Mesenteric fat pad (tissue), 1 donor: Measurements from ENCODE around the gene SHC4. TPM values are rescaled to one million over a fixed set of nuclear protein-coding genes. Genes with fewer than 3 reads are reported as not detected.

Experiments
- DNase-seq: peaks from one replicate; pipeline ENCODE4 v3.0.0-alpha.2; 2020; ENCODE audit warnings: low spot score
- long read RNA-seq: library from polyadenylated mRNA; unstranded; transcript quantifications from one replicate; pipeline ENCODE4 v2.0.0, GENCODE V29; 2020
- total RNA-seq: library from RNA; stranded (reverse); fragmentation: NEBNext Ultra II Directional; extraction: Animal tissue kit (Norgen Biotek cat#: 25700); gene quantifications from one replicate; pipeline ENCODE4 v1.2.1, GENCODE V29; 2021
- donor health status: DM: yes; HTN: yes; CAD: no.

The SHC4 gene, protein sequence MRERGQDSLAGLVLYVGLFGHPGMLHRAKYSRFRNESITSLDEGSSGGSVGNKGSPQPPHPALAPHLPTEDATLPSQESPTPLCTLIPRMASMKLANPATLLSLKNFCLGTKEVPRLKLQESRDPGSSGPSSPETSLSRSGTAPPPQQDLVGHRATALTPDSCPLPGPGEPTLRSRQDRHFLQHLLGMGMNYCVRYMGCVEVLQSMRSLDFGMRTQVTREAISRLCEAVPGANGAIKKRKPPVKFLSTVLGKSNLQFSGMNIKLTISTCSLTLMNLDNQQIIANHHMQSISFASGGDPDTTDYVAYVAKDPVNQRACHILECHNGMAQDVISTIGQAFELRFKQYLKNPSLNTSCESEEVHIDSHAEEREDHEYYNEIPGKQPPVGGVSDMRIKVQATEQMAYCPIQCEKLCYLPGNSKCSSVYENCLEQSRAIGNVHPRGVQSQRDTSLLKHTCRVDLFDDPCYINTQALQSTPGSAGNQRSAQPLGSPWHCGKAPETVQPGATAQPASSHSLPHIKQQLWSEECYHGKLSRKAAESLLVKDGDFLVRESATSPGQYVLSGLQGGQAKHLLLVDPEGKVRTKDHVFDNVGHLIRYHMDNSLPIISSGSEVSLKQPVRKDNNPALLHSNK
- total RNA-seq = not detected
- long read RNA-seq, full-length matches to known transcripts = 1 of 2 reads
- long read RNA-seq, partial matches to known transcripts = 0 of 2 reads
- long read RNA-seq, other reads (novel, unspliced or antisense) = 1 of 2 reads

DNA sequence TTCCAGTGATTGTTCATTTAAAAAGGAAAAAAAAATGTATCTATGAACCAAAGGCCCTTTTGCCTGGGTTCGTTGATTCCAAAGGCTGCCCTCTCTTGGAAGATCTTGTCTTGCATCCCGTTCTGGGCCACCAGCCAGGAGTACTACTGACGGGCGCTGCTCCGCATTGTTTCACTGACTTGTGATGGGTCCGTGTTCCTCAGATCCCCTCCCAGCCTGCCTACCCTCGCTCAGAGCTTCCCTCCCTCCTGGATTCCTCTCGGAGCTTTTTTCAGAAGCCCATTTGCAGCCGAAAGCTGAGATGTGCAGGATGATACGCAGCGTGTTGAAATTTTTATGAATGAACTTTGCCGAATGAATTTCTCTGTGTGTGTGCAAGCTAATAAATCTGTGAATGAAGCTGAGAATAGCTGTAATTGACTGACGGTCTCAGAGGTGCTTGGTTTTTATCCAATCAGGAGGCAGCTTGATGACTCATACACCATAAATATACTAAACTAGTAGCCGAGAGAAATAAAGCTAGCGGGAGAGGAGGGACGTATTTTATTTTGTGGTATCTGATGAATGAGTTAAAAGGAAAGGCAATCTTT, at the start of gene SHC4:
TSS of gene SHC4 (minus strand) at position 396 of the 590 bp plus-strand sequence. CDS start 904 bp downstream, outside the sequence.
- no peak for DNase-seq

DNA sequence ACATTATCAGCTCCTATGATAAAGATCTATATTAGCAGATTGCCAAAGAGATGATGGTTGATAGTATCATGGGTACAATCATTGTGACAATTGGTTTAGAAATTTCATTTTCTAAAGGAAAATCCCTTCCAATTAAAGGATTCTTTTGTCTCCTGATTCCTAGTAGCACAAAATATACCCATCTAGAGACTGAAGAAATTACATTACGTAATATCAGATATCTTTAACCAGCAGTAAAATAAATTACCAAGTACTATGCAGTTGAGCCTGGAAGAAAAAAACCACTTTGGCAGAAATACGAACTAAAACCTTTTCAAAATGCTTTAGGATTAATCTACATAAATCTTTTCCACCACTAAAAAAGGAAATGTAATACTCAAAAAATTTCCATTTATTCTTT, 35.6 kb upstream of the SHC4 start:
- no peak for DNase-seq

DNA sequence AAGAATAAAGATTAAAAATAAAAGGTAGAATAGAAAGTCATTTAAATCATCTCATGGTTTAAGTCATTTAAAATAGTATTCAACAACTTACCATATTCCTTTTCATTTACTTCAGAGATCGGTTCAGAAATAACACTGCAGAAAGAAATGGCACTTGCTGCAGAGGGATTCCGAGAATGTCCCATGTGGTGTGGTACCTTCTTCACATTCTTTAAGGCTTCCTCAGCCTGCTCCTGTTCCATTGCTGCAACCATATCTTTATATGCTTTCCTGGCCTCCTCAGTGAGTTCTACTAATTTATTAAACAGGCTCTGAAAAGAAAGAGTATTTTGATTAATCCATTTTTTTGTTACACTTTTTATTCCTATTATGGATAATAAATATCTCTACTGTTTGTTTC, 32.6 kb upstream of the SHC4 start:
- no peak for DNase-seq

DNA sequence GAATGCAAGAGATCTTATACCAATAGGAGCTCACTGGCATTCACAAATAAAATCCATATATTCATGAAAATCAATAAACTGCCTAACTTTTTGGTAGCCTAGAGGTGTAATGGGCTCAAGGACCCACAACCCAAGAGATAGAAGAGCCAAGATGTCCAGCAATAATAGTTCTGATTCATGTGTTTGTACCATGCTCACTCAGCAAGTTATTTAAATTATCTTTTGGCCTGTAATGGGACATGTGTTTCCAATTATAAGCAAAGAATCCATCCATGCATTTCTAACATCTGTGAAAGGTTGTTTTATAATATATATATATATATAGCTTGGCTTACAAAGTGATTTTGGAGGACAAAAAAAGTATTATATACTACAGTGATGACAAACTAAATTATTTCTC, 29.7 kb upstream of the SHC4 start:
- DNase-seq = no peak

DNA sequence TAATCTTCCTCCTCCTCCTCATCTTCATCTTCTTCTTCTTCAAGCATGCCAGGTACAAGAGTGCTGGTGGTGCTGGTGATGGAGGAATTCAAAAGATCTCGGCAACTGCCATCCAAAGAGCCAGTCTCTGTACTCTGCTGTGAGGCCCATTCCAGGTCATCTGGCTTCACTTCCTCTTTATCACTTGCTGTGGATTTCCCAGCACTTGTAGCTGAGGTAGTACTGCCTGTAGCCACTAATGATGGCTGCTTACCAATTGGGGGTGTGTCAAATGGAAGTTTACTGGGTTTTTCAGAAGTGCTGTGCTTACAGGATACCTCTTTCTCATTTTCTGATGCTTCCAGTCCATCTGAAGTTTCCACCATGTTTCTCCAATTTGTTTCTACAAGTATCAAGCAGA, 28.8 kb upstream of the SHC4 start:
- no peak for DNase-seq

DNA sequence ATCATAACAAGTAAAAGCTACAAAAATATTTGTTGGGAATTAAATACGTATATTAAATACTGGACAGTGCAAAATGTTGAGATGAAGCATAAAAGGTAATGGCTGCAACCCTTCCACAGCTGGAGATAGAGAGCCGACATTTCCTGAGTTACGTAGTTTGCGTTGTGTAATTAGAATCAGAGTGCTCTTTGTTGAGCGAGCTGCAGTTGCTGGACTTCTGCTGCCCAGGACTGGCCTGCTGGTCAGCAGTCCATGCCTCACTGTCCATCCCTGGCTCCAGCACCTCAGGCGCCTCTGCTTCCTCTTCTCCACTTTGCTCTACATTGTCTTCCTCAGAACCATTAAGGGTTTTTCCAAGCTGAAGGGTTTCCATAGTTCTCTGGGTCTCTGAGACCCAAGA, 28.4 kb upstream of the SHC4 start:
- no peak for DNase-seq

DNA sequence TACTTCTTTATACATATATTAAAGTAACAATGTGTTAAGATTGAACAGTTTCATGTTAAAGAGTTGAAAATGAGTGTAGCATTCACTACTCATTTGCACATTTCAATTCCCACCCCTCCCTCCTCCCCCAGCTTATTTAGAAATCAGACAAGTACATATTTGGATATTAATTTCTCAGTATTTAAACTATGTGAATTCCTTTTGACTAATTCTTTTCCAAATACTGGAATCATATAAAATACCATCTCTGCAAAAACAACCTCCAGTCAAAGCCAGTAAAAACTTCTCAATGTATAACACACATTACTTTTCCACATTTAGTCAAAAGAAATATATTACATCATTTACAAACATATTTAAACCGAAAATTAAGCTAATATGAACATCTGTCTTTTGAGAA, 25.5 kb upstream of the SHC4 start:
- DNase-seq = no peak

DNA sequence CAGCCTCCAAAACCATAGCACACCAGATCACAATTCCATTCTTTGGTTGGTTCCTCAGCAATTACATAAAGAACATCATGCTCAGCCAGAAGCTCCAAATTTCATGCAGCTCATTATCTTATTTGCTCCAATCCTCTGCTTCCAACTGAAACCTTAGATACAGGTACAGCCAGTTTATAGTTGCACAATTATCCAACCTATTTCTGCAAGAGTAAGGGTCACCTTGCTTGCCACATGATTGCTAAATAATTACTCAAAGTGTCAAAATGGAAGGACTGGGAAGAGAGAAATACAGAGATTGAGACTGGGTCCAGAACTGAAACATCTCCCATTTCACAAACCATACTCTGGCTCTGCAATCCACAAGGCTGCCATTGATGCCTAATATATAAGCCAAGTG, 23.4 kb upstream of the SHC4 start:
- no peak for DNase-seq

DNA sequence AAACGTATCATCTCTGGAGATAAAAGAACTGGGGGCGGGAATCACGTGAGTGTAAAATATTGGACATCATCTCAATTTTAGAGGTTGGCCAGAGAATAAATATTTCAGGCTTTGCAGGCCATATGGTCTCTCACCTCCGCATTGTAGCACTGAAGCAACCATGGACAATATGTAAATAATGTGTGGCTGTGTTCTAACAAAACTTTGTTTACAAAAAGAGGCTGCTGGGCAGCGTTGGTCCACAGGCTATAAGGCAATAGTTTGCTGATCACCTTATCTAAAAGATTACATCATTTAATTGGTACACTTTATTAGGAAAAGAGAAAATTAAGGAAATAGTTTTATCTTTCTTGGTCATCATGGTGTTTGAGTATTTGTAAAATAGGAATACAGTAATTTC, 22.5 kb upstream of the SHC4 start:
- no peak for DNase-seq

DNA sequence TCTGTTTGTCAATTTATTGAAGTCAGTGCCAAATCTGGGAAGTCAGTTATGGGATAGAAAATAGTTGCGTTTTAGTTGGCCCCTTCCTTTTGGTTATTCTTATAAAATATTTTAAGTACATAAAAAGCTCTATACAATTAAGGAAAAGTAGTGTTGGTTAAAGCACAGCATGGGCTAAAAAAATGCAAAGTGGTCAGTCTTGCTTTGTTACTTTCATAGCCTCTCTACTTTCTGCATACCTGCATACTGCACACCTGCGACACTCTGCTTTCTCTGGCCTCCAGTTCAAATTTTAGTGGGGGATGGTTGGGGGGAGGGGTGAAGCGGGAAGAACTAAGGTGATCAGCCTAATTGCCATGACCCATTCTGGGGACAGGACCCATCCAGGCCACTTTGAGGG, 21.8 kb upstream of the SHC4 start:
- DNase-seq = no peak

DNA sequence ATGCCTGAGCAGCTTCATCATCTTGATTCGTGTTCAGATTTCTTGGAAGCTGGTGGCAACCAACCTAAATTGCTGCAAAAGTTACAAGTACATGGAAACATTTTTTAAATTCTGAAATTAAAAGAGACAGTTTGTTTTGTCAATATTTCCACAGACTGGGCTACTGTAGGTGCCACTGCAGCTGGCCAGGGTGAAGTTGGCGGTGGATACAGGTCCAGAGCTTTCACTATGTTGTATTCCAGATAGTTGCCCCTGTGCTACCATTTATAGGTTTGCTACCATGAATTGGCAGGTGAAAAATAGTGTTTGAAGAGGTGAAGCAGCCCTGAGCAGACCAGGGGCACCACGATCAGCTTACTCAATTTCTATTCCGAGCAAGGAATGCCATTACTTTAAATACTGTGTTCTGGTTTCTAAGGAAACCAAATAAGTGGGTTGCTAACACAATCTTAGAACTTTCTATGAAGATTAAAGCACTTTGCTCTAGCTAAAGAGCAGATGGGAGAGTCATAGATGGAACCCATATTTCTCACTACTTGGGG, 21.2 kb upstream of the SHC4 start:
- no peak for DNase-seq

DNA sequence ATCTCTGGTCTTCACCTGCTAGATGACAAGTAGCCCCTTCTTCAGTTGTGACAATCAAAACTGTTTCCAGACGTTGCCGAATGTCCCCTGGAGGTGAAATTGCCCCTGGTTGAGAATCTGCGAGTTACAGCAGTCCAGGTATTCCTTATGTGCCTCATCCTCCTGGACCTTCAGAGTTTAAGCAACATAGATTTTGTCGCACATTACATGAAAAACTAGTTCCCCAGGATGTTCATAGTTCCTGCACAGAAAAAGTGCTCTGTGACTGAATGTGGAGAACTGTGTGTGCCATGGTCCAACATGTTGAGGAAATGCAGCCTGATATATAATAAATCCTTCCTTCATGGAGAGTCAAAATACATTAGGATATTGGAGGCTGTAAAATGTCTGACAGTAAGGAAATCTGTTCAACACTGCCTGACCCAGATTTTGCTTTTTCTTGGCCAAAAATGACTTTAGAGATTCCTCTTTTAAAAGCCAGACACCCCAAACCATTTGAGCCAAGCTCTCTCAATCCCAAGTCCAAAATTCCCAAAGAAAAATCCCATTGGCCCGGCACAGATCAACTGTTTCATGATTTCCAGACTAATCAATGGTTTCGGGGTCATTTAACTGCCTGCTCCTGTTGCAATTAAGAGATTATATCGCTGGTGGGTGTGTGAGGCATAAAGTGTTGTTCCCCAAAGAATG, 20.4 kb upstream of the SHC4 start:
- no peak for DNase-seq

DNA sequence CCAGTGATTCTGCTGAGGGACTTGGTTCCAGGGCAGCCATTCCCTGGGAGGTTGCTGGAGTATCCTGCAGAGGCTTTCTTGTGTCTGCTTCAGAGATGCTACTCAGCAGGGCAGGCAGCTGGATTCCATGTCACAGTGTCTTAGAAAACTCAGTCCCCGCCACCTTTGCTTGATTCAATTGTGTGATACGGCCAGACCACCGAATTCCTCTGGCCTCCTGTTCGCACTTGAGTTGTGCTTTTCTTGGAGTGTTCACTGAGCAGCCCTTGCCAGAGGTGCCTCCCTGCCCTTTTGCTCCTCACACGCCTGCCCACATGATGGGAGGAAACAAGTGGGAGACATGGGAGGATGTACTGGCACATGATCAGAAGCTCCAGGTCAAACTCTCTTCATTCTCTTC, 19.6 kb upstream of the SHC4 start:
- DNase-seq = no peak

DNA sequence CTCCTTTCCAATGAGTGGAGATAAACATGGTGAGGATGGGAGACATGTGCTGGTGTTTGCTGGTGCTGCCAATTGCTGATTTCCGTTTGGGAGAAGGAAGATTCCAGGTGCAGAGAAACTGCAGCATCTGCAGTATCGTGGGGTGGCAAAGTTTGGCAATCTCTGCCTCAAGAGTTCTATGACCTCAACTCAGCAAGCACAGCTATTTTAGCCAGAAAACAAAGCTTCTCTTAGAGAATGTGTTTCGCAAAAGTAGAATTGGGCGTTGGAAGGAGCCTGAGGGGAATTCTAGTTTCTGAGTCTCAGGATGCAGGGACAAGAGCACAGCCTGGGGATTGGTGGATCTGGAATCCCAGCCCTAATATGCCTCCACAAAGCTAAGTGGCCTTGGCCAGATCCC, 18.2 kb upstream of the SHC4 start:
- no peak for DNase-seq

DNA sequence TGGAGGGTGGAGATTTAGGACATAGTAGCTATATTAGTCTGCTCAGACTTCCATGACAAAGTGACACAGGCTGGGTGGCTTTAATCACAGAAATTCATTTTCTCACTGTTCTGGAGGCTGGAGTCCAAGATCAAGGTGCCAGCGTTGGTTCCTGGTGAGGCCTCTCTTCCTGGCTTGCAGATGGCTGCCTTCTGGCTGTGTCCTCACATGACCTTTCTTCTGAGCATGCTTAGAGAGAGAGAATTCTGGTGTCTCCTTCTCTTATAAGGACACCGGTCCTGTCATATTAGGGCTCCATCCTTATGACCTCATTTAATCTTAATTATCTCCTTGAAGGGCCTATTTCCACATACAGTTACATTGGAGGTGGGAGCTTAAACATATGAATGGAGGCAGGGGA, 14.9 kb upstream of the SHC4 start:
- no peak for DNase-seq

DNA sequence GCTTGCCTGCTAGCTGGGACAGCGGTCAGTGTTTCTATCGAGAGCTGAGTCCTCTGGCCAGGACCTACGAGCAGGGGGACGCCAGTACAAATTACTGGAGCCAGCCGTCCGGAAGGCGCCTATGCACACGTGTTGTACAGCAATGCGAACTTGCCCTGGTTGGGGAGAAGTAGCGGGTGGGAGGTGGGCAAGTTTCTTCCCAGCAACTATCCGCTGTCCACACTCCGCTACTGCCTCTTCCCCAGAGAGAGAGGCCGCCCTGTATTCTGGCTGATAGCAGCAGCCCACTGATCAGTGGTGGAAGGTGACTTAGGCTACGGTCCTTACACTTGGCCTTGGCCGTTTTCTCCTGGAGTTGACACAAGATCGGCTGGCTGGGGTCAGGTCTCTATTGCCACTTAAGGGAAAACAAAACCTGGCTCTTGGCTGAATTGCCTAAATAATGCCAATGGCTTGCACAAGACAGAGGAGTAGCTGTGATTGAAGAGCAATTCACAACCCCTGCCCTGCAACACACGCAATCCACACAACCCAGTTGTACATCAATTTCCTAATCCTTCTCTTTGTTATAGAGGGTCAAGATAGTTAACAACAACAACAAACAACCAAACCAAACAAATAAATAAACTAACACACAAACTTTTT, 12.8 kb upstream of the SHC4 start:
- DNase-seq = no peak

DNA sequence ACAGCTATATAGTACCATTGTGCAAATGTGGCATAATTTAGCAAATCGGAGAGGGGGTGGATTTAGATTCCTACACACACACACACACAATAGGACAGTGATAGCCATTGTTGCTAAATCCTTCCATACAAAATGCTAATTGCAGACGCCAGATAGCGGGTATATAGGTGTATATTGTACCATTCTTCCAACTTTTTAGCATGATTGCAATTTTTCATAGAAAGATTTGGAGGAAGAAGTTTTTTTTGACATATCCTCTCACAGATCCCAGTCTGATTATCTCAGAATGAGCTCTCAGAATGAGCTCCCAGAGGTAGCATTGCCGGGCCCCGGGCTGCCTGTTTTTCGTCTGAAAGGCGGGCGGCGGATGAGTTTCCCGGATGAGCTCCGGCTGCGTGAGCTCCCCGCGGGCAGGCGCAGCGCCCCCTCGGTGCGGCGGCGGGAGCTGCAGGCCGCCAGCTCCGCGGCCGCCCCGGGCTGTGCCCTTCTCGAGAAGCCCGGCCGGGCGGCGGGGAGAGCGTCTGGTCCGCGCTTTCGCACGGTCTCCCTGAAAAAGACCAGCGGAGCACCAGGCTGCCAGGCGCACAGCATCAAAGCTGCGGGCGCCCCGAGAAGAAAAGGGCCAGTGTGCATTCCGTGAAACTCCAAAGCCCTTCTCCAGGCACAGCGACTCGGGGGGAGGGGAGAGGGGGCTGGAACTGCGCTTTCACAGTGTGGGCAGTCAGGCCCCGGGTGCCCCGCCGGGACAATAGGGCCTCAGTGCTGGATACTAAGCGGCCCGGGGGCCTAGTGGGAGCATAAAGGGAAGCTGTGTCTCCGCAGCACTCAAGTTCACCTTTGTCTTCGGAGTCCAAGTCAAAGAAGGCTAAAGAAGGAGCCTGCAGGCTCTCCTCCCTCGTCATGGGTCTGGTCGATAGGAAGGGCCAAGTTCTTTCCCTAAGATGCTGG, 12.0 kb upstream of the SHC4 start:
- peak; percentile 93 for DNase-seq

DNA sequence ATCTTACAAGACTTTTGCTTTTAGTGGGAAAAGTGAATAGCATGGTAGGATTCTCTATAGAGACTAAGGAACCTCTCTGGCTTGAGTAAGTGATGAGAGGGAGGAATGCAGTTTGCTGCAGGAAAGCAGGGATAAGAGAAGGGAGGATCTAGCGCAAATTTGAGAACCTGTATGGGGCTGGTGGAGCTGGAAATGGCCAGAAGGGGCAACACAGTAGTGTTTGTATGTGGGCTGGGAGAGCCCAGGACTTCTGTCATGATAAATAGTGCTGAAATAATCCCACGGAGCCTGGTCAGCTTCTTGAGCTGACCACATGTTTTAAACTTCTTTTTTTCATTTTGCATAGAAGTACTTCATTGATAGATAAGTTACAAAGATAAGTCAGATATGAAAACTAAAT, 11.2 kb upstream of the SHC4 start:
- no peak for DNase-seq

DNA sequence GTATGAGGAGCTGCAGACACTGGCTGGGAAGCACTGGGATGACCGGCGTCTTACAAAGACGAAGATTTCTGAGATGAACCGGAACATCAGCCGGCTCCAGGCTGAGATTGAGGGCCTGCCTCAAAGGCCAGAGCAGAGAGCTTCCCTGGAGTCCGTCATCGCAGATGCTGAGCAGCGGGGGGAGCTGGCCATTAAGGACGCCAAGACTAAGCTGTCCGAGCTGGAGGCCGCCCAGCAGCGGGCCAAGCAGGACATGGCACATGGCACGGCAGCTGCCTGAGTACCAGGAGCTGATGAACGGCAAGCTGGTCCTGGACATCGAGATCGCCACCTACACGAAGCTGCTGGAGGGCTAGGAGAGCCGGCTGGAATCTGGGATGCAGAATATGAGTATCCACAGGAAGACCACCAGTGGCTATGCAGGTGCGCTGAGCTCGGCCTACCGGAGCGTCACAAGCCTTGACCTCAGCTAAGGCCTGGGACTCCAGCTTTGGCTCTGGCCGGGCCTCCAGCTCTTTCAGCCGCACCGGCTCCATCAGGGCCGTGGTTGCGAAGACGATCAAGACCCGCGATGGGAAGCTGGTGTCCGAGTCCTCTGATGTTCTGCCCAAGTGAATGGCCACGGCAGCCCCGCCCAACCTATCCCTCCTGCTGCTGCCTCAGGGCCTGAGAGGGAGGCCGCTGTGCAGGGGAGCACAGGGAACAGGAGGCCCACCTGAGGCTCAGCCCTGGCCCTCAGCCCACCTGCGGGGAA, 9.2 kb upstream of the SHC4 start:
- no peak for DNase-seq
